A549 (cell line): ENCODE data around the gene CA12. TPM values are rescaled to one million over a fixed set of nuclear protein-coding genes. Genes with fewer than 3 reads are reported as not detected.
A peak's percentile ranks its signal among the peaks of the same experiment; 100 is the strongest.

Experiments used
- ATAC-seq, 2 experiments: fragments of 200-7000 bp in 1 of 2; fragments of >200 bp in 1 of 2; cut with Nextera tagmentation in 1 of 2; cut with Tn5 transposase in 1 of 2; 3 replicates each; pipeline versions ENCODE4 v1.8.0 to v1.9.1; 2018 to 2020; ENCODE audit warnings: mild to moderate bottlenecking in 1 of 2, moderate library complexity in 1 of 2
- CTCF ChIA-PET: fragments of 300-600 bp; sonication (Branson Sonifier 250); formaldehyde crosslinking; extraction: SDS; loops from one replicate; lab custom pipeline; 2021; ENCODE audit warnings: antibody characterized with exemption, inconsistent platforms; lab: Yijun Ruan, JAX
- POLR2A ChIA-PET: fragments of 350-600 bp; formaldehyde crosslinking; extraction: SDS; loops from one replicate; lab custom pipeline; 2021; ENCODE audit warnings: antibody characterized with exemption, inconsistent platforms; lab: Yijun Ruan, JAX
- DNase-seq, 2 experiments: peaks; one replicate each; pipeline versions ENCODE4 v3.0.0 to v3.0.0-alpha.2; 2011 to 2016; ENCODE audit warnings: low read depth in 1 of 2, low spot score in 1 of 2
- FAIRE-seq: peaks from 2 replicates; lab custom pipeline; 2011; peaks lifted over from hg19 to GRCh38; lab: Jason Lieb, UNC
- H3K27ac ChIP-seq, 2 experiments: fragments of >200 bp; sonication (Bioruptor Twin); formaldehyde crosslinking; 3 replicates each; pipeline ENCODE4 v1.5.1; 2016 to 2017
- H3K4me1 ChIP-seq: fragments of >200 bp; sonication (Bioruptor Twin); formaldehyde crosslinking; 3 replicates; pipeline ENCODE4 v1.6.1; 2016
- H3K4me2 ChIP-seq: fragments of >200 bp; sonication (Bioruptor Twin); formaldehyde crosslinking; 3 replicates; pipeline ENCODE4 v1.6.1; 2016
- H3K4me3 ChIP-seq: fragments of >200 bp; sonication (Bioruptor Twin); formaldehyde crosslinking; 3 replicates; pipeline ENCODE4 v1.5.1; 2016
- H3K9me3 ChIP-seq: fragments of >200 bp; sonication (Bioruptor Twin); formaldehyde crosslinking; 3 replicates; pipeline ENCODE4 v1.6.1; 2016
- BCL3 ChIP-seq: fragments of >200 bp; sonication (Bioruptor Twin); formaldehyde crosslinking; IDR thresholded peaks from 3 replicates; pipeline ENCODE4 v1.6.1; 2016
- BHLHE40 ChIP-seq: IDR thresholded peaks from 2 replicates; pipeline ENCODE4 v1.6.1; 2012; ENCODE audit warnings: low read depth, low read length, inconsistent platforms
- CBX2 ChIP-seq: fragments of 200-600 bp; sonication (generic); IDR thresholded peaks from 2 replicates; pipeline ENCODE4 v1.6.1; 2016; ENCODE audit warnings: low read depth, mild to moderate bottlenecking, borderline replicate concordance
- CEBPB ChIP-seq, 2 experiments: fragments of >200 bp in 1 of 2; sonication (Bioruptor Twin) in 1 of 2; formaldehyde crosslinking in 1 of 2; IDR thresholded peaks; 2 replicates each; pipeline ENCODE4 v1.6.1; 2012 to 2016
- CHD2 ChIP-seq: fragments of 150-350 bp; IDR thresholded peaks from 2 replicates; pipeline ENCODE4 v1.6.1; 2014; ENCODE audit warnings: low read length; ENCODE audit not compliant: partially characterized antibody
- CTCF ChIP-seq: fragments of >200 bp; sonication (Bioruptor Twin); formaldehyde crosslinking; IDR thresholded peaks from 3 replicates; pipeline ENCODE4 v1.5.1; 2016
- E2F6 ChIP-seq: IDR thresholded peaks from 2 replicates; pipeline ENCODE4 v1.6.1; 2012; ENCODE audit warnings: low read depth, borderline replicate concordance
- EHMT2 ChIP-seq: fragments of 200-600 bp; sonication (generic); IDR thresholded peaks from 2 replicates; pipeline ENCODE4 v1.6.1; 2016; ENCODE audit warnings: antibody characterized with exemption, low read depth, mild to moderate bottlenecking, moderate library complexity
- EP300 ChIP-seq, 2 experiments: fragments of >200 bp; sonication (Bioruptor Twin); formaldehyde crosslinking; IDR thresholded peaks; 2 replicates in 1 of 2; 3 replicates in 1 of 2; pipeline ENCODE4 v1.6.1; 2016 to 2017
- ESRRA ChIP-seq: fragments of 150-350 bp; IDR thresholded peaks from 2 replicates; pipeline ENCODE4 v1.6.1; 2014; ENCODE audit warnings: mild to moderate bottlenecking, low read length, borderline replicate concordance
- HOXB13 ChIP-seq: fragments of 250-450 bp; sonication (Bioruptor Pico); IDR thresholded peaks from 2 replicates; pipeline ENCODE4 v1.5.0; 2020; ENCODE audit warnings: low read depth, mild to moderate bottlenecking, moderate library complexity
- HOXB5 ChIP-seq: fragments of 250-450 bp; sonication (Bioruptor Pico); IDR thresholded peaks from 2 replicates; pipeline ENCODE4 v1.5.0; 2020; ENCODE audit warnings: mild to moderate bottlenecking, moderate library complexity
- JUN ChIP-seq, 2 experiments: fragments of >200 bp; sonication (Bioruptor Twin); formaldehyde crosslinking; IDR thresholded peaks; 2 replicates in 1 of 2; 3 replicates in 1 of 2; pipeline ENCODE4 v1.6.1; 2016 to 2017
- KDM1A ChIP-seq: fragments of 200-600 bp; sonication (generic); IDR thresholded peaks from 2 replicates; pipeline ENCODE4 v1.6.1; 2016; ENCODE audit warnings: low read depth, mild to moderate bottlenecking
- MAZ ChIP-seq: fragments of 150-350 bp; IDR thresholded peaks from 2 replicates; pipeline ENCODE4 v1.6.1; 2014; ENCODE audit warnings: antibody characterized with exemption, low read depth, low read length, borderline replicate concordance
- NR3C1 ChIP-seq: fragments of >200 bp; sonication (Bioruptor Twin); formaldehyde crosslinking; IDR thresholded peaks from 3 replicates; pipeline ENCODE4 v1.6.1; 2017
- PBX3 ChIP-seq: IDR thresholded peaks from 2 replicates; pipeline ENCODE4 v1.6.1; 2012
- POLR2A ChIP-seq: IDR thresholded peaks from 2 replicates; pipeline ENCODE4 v1.6.1; 2012; ENCODE audit warnings: mild to moderate bottlenecking, low read length
- RAD21 ChIP-seq, 2 experiments: fragments of >200 bp in 1 of 2; sonication (Bioruptor Twin) in 1 of 2; formaldehyde crosslinking in 1 of 2; IDR thresholded peaks in 1 of 2; conservative IDR thresholded peaks in 1 of 2; 2 replicates in 1 of 2; 3 replicates in 1 of 2; pipeline ENCODE4 v1.6.1; 2012 to 2018; ENCODE audit warnings: inconsistent platforms in 1 of 2
- TFCP2L1 ChIP-seq: fragments of 250-450 bp; sonication (Bioruptor Pico); IDR thresholded peaks from 2 replicates; pipeline ENCODE4 v1.5.0; 2021; ENCODE audit warnings: mild to moderate bottlenecking
- ZNF302 ChIP-seq: fragments of 250-450 bp; sonication (Bioruptor Pico); IDR thresholded peaks from 2 replicates; pipeline ENCODE4 v1.9.0; 2021; ENCODE audit warnings: inconsistent platforms, mild to moderate bottlenecking, moderate library complexity
- WGBS: methylation state at CpG from one replicate; pipeline ENCODE4 v1.1.6; 2017; ENCODE audit errors: missing lambda C conversion rate; 5-methylcytosine and 5-hydroxymethylcytosine counted together
- polyA plus RNA-seq, 4 experiments: library from polyadenylated mRNA; depleted of rRNA in 3 of 4; stranded (reverse); fragments of >200 nt; fragmentation: RNase III in 1 of 4; extraction: RNeasy Plus Mini Kit Qiagen cat#74134 plus additional on column Dnase treatment in 1 of 4; gene quantifications; 2 replicates in 3 of 4; 3 replicates in 1 of 4; pipeline ENCODE4 v1.2.3, GENCODE V29; 2011 to 2017

CA12 gene
- polyA plus RNA-seq, 2 of the 4 experiments (the other 2 are of a cell fraction) = 129 to 323 TPM

GRCh38 chr15:63357731-63358130 lies 23.9 kb downstream of the CA12 start:
- no peak overlapping the region for H3K27ac ChIP-seq
- DNase-seq (no peak), FAIRE-seq (peak; percentile 70), ATAC-seq (no peak)
- WGBS = 79% methylated on average over 3 of the region's 3 CpGs
- no peak overlapping the region for H3K4me3 ChIP-seq
- CTCF ChIA-PET = interaction anchor here (0.6 to 1.3 kb wide), 4 partner anchors 11 to 109 kb away, joined by 3 to 4 read pairs (median 4); no protein-coding TSS in a partner anchor
- peaks cover 34% of the 10 kb centered on the region for H3K4me1 ChIP-seq
- no peak for TF ChIP-seq BHLHE40
- no peaks in the 10 kb centered on the region for H3K9me3 ChIP-seq
- POLR2A ChIA-PET = no interaction called here
- H3K4me2 ChIP-seq = no peak overlapping the region

- no peak overlapping the region for H3K4me2 ChIP-seq
- FAIRE-seq (no peak), ATAC-seq (no peak), DNase-seq (no peak)
- no peak overlapping the region for H3K4me3 ChIP-seq
- no peaks in the 10 kb centered on the region for H3K9me3 ChIP-seq
- CTCF ChIA-PET = interaction anchor here (0.6 to 1.3 kb wide), 4 partner anchors 12 to 110 kb away, joined by 3 to 4 read pairs (median 4); no protein-coding TSS in a partner anchor
- no peak overlapping the region for H3K27ac ChIP-seq
- TF ChIP-seq CEBPB (IDR thresholded peaks at IDR 0.05) = no peak
- no peak for TF ChIP-seq TFCP2L1 (CRISPR knock-in tag)
- no peak for TF ChIP-seq JUN (IDR thresholded peaks at IDR 0.05)
- TF ChIP-seq MAZ = no peak
- no peak for TF ChIP-seq CHD2
- no peak for TF ChIP-seq ZNF302 (CRISPR knock-in tag)
- TF ChIP-seq CTCF = no peak
- TF ChIP-seq E2F6 = no peak
- no peak for TF ChIP-seq ESRRA
- no peak for TF ChIP-seq EHMT2
- no peak for TF ChIP-seq BCL3
- TF ChIP-seq HOXB5 = no peak
- POLR2A ChIA-PET = no interaction called here
- WGBS = 95% methylated on average over 4 of the region's 4 CpGs
- H3K4me1 ChIP-seq = peaks cover 38% of the 10 kb centered on the region
Observed at GRCh38 chr15:63357061-63357460, 24.6 kb downstream of the CA12 start.

GRCh38 chr15:63354821-63355650 lies 26.6 kb downstream of the CA12 start:
- Histone ChIP-seq H3K9me3 (no peaks in the 10 kb centered on the region), H3K4me1 (peaks cover 55% of the 10 kb centered on the region), H3K27ac (peak overlapping the region; percentile 58 to 71), H3K4me3 (no peak overlapping the region), H3K4me2 (peak overlapping the region; percentile 62)
- FAIRE-seq (no peak), DNase-seq (no peak), ATAC-seq (peak in 1 of 2 experiments; percentile 12; a peak in 3 of 6 replicates)
- WGBS = 77% methylated on average over 22 of the region's 22 CpGs
- CTCF ChIA-PET = no interaction called here
- POLR2A ChIA-PET = no interaction called here
- TF ChIP-seq CTCF (no peak), CBX2 (no peak), EP300 (IDR thresholded peaks at IDR 0.05) (0 out of 5 replicates have a peak, but pooled peaks of 1 of the 2 experiments have one; percentile 16), NR3C1 (no peak), PBX3 (no peak), POLR2A (no peak), RAD21 (conservative IDR thresholded peaks at IDR 0.05 in 1 of 2, IDR thresholded peaks at IDR 0.05 in 1 of 2) (no peak), KDM1A (no peak), HOXB13 (no peak)
